SK-N-MC (cell line): ENCODE data around the gene CNST.

Experiments used
- EZH2 ChIP-seq: fragments of 200-600 bp; sonication (generic); IDR thresholded peaks from one replicate; pipeline ENCODE4 v1.6.1; 2017; ENCODE audit warnings: antibody characterized with exemption
- FOXP2 ChIP-seq: optimal IDR thresholded peaks from 2 replicates; pipeline ENCODE3; 2011; ENCODE audit warnings: mild to moderate bottlenecking, moderate library complexity; ENCODE audit not compliant: insufficient read depth; ENCODE audit errors: extremely low read length, control extremely low read depth
- POLR2AphosphoS5 ChIP-seq: IDR thresholded peaks from 2 replicates; pipeline ENCODE4 v1.6.1; 2012; ENCODE audit warnings: mild to moderate bottlenecking, low read depth, low read length, borderline replicate concordance

DNA sequence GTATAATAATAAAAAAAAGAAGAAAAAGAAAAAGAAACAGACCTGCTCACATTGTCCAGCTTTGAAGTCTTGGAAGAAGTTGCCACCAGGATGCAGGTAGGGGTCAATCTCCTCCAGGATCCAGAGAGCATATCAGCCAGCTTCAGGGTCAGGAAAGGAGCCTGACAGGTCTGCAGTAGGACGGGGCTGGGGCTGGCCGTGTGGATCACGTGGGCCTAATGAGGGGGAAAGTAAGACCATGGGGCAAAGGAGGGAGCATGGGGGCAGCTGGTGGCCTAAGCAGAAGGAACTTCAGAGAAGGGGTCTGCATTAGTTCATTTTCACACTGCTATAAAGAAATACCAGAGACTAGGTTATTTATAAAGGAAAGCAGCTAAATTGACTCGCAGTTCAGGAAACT, 39.9 kb upstream of the CNST start:
- no peak for TF ChIP-seq EZH2
- no peak for TF ChIP-seq POLR2AphosphoS5
- TF ChIP-seq FOXP2, result no peak
